HL-60 (cell line): ENCODE data around the gene CTNNA1.

Experiments used
- CTCF ChIP-seq: IDR thresholded peaks from one replicate; pipeline ENCODE4 v1.5.1; 2011; ENCODE audit warnings: low read length, control low read depth, inconsistent platforms; ENCODE audit not compliant: insufficient read depth
- GABPA ChIP-seq: IDR thresholded peaks from 2 replicates; pipeline ENCODE4 v1.6.1; 2012; ENCODE audit warnings: low read depth
- SPI1 ChIP-seq: IDR thresholded peaks from 2 replicates; pipeline ENCODE4 v1.6.1; 2012; ENCODE audit warnings: low read depth, mild to moderate bottlenecking, borderline replicate concordance
- TF ChIP-seq, protein P1 (sequence below): IDR thresholded peaks from 2 replicates; pipeline ENCODE4 v1.6.1; 2012; ENCODE audit warnings: low read depth; ENCODE audit not compliant: insufficient replicate concordance

DNA sequence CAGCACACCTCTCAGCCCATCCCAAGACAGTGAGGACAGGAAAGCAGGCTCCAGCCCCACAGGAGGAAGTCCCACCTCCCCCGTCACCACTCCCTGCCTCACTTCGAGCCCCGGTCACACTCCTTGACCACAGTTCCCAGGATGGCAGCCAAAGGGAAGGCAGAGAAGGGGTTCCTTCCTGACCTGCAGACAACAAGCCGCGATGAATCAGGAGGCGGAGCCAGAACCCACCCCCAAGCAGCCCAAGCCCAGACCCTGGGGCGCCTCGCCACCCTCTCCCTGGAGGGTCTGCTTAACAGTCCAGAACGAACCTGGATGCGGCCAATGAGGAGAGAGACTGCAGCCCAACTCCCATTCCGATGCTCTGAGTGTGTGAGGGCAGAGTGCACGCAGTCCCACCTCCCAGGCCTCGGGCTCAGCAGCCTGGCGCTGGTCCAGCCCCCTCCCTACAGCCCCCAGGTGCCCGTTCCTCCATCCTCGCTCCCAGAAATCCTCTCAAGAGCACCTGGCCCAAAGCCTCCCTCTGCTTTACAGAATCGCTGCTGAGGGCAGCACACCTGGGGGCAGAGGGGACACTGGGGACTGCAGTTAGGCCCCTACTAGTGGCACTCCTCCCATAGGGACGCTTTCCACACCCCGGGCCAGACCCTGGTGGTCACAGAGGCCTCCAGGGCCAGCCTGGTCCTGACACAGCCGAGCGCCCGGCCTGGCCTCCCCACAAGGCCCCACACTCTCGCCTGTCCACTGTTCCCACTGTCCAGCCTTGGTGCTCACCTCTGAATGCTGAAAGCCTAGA lies 191.5 kb downstream of the CTNNA1 start:
- TF ChIP-seq CTCF (no peak), SPI1 (no peak), GABPA (no peak)
- TF ChIP-seq, protein P1, sequence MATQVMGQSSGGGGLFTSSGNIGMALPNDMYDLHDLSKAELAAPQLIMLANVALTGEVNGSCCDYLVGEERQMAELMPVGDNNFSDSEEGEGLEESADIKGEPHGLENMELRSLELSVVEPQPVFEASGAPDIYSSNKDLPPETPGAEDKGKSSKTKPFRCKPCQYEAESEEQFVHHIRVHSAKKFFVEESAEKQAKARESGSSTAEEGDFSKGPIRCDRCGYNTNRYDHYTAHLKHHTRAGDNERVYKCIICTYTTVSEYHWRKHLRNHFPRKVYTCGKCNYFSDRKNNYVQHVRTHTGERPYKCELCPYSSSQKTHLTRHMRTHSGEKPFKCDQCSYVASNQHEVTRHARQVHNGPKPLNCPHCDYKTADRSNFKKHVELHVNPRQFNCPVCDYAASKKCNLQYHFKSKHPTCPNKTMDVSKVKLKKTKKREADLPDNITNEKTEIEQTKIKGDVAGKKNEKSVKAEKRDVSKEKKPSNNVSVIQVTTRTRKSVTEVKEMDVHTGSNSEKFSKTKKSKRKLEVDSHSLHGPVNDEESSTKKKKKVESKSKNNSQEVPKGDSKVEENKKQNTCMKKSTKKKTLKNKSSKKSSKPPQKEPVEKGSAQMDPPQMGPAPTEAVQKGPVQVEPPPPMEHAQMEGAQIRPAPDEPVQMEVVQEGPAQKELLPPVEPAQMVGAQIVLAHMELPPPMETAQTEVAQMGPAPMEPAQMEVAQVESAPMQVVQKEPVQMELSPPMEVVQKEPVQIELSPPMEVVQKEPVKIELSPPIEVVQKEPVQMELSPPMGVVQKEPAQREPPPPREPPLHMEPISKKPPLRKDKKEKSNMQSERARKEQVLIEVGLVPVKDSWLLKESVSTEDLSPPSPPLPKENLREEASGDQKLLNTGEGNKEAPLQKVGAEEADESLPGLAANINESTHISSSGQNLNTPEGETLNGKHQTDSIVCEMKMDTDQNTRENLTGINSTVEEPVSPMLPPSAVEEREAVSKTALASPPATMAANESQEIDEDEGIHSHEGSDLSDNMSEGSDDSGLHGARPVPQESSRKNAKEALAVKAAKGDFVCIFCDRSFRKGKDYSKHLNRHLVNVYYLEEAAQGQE = no peak
